ENCODE measurements around the gene ANKRD36C.
"Not testable (repeated sequence)": the region's sequence is repeated elsewhere in the genome, so short reads cannot be mapped to it uniquely, and the experiment has no call there.

ANKRD36C gene

DNA sequence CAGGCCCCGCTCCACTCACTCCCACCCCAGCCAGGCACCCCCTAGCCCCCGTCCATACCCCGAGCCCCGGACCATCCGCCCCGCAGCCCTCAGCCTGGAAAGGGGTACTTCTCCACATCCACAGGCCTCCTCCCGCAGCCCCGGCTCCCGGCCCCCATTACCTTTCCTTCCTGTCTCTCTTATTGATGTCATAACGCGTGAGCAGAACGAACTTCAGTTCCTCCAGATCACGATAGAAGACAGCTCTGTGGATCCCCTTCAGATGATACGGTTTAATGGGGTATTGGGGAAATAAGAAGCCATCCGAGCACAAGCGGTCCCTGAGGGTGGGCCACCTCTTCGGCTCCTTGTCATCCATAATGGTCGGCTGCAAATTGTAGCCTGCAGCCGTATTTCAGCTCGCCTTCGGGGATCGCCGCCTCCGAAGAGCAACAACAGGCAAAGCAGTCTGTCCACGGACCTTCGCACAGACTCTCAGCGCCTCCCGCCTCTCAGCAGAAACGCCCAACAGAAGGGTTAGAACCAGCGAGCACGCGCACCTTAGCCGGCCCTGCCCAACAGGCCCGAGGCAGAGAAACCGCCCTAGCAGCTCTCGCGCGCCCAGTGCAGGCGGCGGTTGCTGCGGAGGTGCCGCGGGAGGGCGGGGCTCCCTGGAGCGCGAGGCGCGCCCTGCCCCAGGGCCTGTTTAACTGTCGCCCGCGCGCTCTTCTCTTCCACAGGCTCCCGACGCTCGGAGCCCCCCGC lies at the start of gene ANKRD36C:
Gene ANKRD36C (minus strand): TSS at position 474 of the 744 bp plus-strand sequence. CDS start 116 bp downstream, at position 358.
- not testable (repeated sequence) for DNase-seq

DNA sequence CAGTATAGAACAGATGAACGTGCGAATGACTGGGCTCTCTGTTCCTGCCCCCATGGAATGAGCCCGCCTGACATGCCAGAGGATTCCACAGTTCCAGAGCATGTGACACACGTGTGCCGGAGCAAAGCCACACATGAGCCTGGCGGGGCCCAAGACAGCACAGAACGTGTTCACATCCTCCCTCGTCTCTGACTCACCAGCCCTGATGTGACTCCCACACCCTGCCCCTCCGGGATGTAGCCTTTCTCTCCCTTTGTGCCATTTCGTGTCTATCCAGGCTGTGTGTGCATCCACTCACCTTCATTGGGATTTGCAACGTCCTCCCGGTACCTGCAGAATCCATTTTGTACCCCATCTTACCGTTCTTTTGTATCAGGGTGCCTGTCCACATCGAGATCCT lies 43.9 kb upstream of the ANKRD36C start:
- not testable (repeated sequence) for DNase-seq

DNA sequence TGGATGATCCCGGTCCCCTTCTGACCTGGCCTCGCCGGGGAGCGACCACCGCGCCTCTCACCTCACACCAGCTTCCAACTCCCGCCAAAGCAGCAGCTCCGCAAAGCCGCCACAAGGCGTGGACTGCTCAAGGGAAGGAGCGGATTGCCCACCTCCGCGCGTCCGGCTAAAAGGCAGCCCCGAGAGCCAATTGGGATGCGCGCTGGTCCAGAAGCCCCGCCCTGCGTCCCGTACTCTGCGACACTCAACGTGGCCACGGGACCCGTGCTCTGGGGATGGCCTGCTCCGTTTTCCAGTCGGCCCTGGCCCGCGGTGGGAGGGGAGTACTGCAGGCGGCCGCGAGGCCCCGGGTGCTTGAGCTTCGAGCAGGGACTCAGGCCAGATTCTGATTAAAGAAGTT lies 43.2 kb upstream of the ANKRD36C start, which contains the start of gene GPAT2:
Gene GPAT2 (minus strand): TSS at position 125 of the 400 bp plus-strand sequence. CDS start 2,557 bp downstream, outside the sequence.
- DNase-seq: not testable (repeated sequence)

DNA sequence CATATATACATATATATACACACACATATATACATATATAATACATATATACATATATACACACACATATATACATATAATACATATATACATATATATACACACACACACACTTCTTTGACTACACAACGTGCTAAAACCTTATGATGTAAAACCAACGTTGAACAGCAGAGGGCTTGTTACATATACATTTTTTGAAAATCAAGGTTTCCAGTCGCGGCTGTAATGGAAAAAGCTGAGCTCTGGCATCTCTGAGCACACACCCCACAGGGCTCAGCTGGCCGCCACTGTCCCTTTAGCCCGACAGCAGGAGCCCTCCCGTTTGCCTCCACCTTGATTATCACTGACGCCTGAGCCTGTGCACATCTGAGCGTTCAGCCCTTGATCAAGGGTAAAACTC lies 42.4 kb upstream of the ANKRD36C start:
- DNase-seq: not testable (repeated sequence)

DNA sequence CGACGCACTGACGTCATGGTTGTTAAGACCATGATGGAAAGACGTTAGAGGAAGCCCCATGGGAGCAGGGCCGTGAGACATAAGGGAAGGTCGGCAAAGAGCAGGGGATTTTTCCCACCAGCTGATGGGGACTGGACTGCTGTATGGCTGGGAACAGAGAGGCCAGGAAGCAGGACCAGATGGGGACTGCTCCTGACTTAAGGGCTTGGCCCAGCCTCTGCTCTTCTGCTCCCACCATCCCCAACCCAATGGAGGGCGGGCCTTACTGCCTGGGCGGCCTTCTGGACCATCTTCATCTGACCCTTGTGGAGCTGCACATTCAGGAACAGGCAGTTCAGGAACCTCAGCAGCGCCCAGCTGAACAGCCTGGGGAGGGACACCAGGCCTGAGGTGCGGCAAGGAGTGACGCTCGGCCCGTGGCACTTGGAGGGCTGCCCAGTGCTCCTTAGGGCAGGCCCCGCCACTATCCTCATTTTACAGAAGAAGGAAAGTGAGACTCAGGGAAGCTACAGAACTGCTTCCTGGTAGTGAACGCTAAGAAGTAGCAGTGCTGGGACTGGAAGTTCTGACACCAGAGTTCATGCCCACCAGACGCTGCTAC lies 36.2 kb upstream of the ANKRD36C start:
- DNase-seq: not testable (repeated sequence)

DNA sequence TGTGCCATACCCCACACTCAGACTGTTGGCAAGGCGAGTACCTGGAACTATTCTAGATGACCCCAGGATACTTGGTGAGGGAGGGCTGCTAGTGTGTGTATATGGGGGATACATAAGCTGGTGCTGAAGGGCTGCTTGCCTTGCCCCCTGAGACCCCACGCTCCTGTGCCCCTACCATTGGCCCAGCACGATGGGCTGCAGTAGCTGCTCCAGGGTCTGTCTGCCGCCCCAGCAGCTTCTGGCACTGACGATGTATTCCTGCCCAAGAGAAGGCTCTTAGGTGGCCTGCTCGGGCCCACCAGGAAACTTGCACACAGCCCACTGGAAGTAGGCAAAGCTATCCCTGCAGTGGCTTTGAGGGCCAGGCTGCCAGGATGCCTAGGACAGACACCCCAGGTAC lies 34.1 kb upstream of the ANKRD36C start:
- DNase-seq: not testable (repeated sequence)

DNA sequence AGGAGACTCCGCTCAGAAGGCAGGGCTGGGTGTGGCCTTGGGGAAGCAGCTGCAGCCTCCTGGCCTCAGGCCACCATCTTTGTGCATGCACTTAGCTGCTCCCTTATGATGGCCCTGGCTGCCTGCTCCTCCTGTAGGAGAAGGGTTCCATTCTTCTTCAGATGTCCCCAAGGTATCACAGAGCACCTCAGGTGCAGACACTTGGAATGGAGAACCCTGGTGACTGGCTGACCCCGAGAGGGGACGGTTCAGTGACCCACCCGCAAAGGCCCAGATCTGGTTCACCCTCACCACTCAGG lies 33.5 kb upstream of the ANKRD36C start:
- DNase-seq: no peak

DNA sequence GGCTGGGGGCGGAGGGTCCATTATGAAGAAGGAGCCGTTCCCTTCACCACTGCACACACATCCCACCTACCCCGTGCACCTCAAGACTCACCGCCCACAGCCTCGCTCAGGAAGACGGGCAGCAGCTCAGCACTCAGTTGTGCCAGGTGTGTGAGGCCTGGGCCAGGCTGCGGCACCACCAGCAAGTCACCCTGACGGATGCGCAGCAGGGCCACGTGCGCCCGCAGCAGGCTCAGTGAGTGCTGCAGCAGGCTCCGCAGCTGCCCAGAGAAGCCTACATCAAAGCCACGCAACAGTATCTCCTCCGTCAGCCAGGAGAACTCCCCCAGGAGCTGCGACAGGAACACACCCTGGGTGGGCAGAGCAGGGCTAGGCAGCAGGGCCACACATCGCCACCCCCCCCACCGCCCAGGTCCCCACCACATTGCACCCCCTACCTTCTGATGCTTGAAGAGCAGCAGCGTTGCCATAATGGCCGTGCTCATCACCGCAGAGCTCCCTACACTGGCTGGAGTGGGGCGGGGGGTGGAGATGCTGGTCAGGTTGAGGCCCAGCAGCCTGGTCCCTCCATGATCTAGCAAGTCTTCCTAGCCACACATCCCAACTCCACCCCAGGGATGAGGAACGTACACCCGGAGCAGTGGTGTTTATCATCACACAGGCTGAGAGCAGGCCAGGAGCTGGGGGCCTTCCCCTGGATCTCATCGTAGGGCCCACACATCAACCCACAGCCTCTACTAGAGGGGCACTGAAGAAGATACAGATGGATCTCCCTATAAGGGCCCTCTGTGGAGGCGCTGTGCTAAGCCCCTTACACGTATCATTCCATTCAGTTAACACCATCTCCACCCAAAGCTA lies 32.9 kb upstream of the ANKRD36C start:
- no peak for DNase-seq

DNA sequence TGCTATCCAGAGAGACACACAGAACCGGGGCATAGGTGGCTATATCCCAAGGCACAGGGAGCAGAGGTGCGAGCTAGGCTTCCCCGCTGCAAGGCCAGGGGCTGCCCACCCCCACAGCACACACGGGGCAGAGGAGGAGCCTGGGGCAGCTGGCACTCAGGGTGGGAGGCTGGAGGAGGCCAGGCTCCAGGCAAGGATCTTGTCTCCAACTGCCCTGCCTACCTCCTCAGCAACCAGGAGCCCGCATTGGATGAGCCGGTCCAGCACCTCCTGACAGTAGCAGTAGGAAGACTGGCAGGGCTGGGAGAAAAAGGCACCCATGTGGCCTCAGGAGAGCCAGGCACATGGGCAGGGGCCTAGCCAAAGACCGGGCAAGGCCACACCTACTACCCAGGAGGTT lies 32.1 kb upstream of the ANKRD36C start:
- not testable (repeated sequence) for DNase-seq

DNA sequence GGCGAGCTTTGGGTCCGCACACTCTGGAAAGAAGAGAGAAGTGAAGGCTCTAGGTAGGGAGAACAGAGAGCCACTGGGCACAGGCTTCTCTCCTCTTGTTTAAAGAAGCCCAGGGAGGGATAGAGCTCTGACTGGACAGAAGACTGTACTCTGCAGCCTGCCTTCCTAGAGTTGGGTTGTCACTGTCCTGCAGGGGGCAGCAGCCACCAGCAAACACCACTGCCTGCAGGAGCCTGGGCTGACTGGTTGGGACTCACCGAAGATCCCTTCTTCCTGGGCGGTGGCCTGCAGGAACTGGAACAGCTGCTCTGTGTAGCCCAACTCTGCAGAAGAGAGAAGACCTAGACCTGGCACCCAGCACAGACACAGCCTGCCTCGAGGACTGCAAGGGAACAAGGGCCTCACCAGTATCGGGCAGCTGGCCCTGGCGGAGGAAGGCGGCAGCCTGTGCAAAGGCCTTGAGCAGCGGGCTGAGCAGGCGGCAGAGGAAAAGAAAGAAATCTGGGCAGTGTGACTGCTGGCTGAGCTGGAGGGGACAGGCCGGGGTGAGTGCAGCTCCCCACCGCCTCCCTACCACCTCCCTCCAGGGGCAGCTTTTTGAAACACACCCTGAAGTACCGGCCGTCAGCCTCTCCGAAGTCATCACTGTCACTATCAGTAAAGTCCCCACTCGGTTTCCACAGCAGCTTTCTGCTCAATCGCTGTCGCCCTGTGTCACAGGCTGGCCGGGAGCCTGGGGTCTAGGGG lies 31.2 kb upstream of the ANKRD36C start:
- not testable (repeated sequence) for DNase-seq

DNA sequence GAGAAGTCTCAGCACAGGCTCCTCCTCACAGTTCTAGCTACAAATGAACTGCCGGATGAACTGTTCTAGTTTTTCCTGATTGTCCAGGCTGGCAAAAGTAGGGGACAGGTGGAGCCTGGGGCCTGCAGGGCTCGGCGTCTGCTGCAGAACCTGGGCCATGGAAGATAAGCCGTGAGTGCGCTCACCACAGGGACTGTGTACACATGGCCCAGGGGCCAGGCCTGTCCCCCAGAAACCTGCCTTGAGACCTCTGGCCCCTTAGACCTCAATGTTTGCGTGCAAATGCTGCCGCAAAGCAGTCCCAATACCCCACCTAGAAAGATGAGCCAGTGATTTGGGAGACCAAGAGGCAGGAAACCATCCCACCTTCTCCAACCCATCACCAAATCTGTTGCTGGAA lies 30.5 kb upstream of the ANKRD36C start:
- DNase-seq: not testable (repeated sequence)

DNA sequence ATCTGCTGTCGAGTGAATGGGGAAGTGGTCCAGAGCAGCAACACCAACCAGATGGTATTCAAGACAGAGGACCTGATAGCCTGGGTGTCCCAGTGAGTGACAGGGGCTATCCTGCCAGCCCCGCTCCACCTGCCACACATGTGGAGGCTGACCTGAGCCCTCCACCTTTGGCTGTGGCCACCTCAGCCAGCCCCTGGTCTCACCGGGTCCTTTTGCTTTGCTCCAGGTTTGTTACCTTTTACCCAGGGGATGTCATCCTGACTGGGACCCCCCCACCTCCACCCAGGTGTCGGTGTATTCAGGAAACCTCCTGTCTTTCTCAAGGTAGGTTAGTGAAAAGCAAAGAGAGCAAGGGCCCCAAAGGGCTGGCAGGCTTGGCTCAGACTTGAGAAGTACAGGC lies 29.5 kb upstream of the ANKRD36C start:
- not testable (repeated sequence) for DNase-seq

DNA sequence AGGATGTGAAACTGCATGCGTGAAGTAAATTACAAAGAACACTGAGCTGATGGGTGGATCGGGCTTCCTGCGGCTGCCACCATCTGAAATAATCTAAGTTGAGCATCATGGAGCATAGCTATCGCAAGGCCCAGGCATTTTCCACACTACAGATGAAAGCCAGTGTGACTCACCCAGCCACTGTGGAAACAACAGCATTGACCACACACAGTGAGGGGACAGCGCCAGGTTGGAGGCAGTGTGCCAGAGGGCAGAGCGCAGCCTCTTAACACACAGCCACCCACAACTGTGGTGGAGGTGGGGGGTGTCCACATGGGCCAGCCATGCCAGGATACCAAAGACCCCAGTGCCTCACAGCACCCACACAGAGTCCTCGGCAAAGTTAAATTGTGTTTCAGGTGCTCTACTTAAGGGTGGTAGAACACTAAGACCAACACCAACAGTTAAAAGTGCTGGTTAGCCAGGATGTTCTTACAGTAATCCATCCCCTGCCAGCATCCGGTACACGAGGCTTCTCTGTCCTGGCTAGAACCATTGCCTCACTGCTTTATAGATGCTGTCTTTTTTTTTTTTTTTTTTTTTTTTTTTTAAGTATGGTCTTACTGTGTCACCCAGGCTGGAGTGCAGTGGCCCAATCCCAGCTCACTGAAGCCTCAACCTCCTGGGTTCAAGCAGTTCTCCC lies 28.4 kb upstream of the ANKRD36C start:
- not testable (repeated sequence) for DNase-seq

DNA sequence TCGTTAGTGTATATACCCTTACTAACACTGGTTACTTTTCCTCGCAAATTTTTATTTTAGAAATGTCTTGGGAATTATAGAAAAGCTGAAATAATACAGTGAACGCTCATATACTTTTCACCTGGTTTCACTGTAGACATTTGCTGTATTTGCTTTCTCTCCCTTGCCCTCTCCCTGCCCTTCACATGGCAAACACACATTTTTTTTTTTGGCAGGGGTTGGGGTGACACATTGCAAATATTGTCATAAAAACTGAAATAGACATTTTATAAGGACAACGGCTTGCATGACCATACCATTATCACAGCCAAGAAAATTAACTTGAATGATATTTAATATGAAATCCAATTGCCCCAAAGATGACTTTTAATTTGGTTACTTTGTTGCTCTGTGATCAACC lies 24.7 kb upstream of the ANKRD36C start:
- not testable (repeated sequence) for DNase-seq

DNA sequence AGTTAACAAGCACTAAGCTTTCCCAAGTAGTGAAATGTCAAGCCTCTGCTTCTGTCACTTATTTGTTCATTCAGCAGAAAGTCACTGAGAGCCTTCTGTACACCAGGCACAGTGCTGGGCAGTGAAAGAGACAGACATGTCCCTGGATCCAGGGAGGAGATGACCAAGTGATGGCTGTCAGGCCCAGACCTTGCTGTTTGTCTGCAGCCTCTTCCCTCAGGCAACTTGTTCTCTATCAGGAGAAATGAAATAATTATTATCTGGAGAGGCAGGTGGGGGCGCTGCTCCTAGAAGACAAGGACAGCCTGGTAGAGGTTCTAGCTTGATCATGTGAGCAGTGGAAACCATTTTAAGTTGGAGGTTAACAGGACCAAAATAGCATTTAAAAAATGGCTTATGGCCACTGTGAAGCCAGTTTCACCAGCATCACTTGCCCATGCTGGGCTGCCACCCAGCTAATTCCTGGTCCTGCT lies 21.2 kb upstream of the ANKRD36C start:
- not testable (repeated sequence) for DNase-seq

DNA sequence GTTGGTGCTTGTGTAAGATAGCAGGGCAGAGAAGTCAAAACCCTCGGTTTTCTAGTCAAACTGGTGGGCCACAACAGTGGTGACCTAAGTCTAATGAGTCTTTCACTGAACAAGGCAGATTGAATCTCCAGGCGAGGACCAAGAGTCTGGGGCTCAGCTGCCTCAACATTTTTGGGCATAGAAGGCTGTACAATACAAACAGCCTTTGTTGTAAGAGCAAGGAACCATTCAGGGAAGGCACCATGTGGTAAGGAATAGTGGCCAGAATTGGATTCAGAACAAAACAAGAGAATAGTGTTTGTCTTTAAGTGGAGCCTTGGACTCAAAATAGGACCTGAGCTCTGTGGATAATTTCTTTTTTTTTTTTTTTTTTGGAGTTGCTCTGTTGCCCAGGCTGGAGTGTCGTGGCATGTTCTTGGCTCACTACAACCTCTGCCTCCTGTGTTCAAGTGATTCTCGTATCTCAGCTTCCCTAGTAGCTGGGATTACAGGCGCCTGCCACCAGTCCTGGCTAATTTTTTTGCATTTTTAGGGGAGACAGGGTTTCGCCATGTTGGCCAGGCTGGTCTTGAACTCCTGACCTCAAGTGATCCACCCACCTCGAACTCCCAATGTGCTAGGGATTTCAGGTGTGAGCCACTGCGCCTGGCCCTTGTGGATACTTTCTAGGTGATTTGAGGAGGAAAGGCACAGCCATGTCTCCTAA lies 20.6 kb upstream of the ANKRD36C start:
- not testable (repeated sequence) for DNase-seq

DNA sequence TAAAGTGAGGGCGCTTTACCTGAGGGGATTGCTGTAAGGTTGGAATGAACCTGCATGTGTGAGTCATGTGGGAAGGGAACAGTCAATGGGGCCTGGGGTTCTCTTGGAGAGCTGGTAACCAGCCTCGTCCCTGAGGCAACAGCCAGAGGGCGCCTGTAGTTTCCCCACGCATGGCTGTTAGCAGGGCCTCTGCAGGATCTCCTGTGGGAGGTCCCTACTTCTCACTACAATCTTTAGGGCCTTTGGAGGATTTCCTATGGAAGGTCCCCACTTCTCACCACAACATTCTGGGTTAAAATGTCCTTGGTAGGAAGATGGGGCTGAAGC lies 19.5 kb upstream of the ANKRD36C start:
- not testable (repeated sequence) for DNase-seq

DNA sequence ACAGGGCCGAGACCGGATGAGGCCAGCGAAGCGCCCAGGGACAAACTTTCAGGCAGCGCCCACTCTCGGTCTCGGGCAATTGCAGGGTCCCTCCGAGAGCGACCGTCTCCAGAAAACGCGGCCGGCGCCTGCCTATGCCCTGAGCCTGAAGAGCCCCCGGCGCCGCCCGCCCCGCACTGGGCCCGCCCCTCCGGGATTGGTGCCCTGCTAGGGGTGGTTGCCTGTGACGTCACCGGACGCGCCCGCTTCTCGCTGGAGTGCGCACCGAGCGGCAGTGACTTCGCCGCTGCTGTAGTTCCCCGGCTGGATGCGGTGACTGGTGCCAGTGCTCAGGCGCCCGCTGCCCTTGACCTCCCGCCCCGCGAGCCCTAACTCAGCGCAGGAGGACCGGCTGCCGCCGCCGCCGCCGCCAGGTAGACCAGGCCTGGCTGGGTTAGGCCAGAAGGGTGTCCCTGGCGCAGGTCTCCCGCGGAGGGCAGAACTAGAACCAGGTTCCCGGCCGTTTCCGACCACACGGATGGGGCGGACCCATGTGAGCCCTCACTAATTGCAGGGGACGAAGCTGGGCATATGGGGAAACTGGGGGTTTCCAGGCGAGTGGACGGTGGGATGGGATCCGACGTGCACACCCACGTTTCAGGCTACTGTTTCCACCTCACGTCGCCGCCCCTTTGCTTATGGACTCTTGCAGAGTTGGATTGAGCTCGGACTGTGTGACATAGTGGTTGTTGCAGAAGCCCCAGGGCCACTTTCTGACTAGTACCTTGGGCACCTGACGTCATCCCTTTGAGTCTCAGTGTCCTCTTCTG lies 18.9 kb upstream of the ANKRD36C start:
- DNase-seq: not testable (repeated sequence)

DNA sequence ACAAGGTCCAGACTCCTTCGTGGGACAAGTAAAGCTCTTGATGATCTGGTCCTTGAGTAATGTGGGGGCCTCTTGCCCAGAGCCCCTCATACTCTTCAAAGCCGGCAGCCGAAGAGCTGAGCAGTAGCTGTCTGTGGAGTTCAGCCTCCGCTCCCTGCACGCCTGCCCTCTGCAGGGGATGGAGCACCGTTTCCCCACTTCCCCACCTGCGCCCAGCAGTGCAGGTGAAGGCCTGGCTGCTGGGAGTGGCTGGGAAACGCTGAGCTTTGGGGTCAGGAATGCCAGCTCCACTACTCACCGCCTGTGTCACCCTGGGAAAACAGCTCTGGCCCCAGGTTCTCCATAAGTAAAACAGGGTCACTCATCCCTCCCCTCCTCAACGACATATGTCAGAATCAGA lies 18.2 kb upstream of the ANKRD36C start:
- not testable (repeated sequence) for DNase-seq

DNA sequence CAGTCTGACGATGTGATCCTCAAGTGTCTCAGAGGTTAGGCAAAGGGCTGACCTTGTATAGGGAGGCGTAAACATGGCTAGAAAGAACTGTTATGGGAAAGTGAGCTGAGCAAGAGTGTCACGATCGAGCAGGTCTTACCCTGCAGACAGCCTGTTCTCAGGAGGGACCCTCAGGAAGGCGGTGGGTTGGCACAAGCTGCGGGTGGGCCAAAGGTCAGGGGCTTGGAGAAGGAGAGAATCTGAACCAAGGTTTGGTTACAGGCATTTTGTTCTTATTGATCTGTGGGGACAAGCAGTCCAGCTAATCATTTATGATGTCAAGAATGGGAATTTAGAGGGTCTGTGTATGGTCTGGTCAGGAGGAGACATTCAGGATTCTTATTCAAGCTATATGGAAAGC lies 16.4 kb upstream of the ANKRD36C start:
- not testable (repeated sequence) for DNase-seq

DNA sequence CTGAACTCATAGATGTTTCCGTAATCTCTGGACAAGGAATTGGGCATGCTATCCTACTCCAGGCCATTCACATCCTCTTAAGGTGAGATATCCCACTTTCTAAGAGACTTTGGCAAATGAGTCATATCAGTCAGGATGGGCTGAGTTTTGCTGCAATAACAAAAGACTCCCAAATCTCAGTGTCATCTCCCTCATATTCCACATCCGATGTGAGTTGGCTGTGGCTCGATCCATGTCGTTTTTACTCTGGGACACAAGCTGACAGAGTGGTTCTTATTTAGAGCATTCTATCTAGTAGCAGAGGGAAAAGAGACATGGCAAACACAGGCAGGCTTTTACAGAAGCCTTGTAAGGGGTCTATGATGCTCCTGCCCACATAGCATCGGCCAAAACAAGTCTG lies 14.6 kb upstream of the ANKRD36C start:
- DNase-seq: not testable (repeated sequence)

Data from DMS79 (cell line).